Measurements from ENCODE around the gene HOXD13.

HOXD13 gene

DNA sequence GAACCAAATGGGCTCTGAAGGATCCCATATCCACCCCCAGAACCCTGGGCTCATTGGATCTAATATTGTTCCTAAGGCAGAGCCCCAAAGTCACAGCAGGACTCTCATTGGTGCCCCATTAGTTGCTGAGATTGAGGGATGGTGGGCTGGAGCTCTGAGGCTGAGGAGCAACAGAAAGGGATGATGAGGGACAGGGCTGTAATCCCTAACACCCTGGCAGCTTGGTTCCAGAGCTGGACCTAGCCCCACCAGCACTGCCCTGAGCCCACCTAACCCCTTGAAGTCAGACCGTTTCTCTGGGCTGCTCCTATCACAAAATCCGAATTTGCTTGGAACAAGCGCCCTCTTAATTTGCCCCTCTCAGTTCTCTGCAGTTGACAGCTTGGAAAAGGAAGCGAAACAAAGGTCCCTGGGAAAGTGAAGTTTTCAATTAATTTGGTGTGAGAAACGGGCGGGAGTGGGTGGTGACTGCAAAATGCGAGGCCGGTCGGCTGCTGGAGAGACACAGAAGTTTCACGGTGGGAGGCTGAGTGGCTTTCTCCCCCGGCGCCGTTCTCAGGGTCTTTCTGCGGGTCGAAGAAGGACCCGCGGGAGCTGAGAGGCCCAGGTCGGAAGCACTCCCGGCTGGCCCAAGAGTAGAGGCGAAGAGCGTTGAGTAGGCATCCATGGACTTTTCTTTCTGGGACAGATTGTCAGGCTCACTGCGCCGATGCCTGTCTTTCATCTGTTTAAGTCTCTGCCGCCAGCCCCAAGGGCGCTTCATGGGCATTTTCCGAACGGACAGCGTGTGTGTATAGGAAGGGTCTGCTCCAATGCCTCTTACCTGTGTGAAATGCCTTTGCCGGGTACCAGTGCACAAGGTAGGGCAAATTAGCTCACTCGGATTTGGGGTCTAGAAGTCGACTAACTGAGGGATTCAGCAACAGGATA, 927 bp upstream of the HOXD13 start:
- Histone ChIP-seq H3F3A (ENCODE audit: insufficient read depth) (no peaks in the 10 kb centered on the region), H4K20me1 (ENCODE audit: low read depth, low read length) (no peaks in the 10 kb centered on the region), H3K9me3 (ENCODE audit: insufficient read depth, low read length) (no peaks in the 10 kb centered on the region), H3K9ac (ENCODE audit: low read length) (no peak overlapping the region), H3K4me3 (ENCODE audit: insufficient read depth, low read length, poor library complexity, severe bottlenecking) (no peak overlapping the region), H3K27me3 (ENCODE audit: low read length) (no peaks in the 10 kb centered on the region), H3K27ac (ENCODE audit: low read depth, low read length) (no peak overlapping the region), H3K4me2 (ENCODE audit: low read depth, low read length, poor library complexity, severe bottlenecking) (no peak overlapping the region), H3K9me2 (replicated peaks; ENCODE audit: insufficient read depth, low read length) (no peaks in the 10 kb centered on the region), H3K79me2 (ENCODE audit: insufficient read depth, low read length) (no peaks in the 10 kb centered on the region), H2AFZ (ENCODE audit: low read depth, low read length, severe bottlenecking) (no peak overlapping the region), H3K36me3 (ENCODE audit: low read length) (no peaks in the 10 kb centered on the region)
- TF ChIP-seq EZH2phosphoT487 (conservative IDR thresholded peaks at IDR 0.05; ENCODE audit: low read length) (no peak), CTCF (IDR thresholded peaks at IDR 0.05; ENCODE audit: insufficient read depth, low read length, poor library complexity, severe bottlenecking) (no peak)

- Histone ChIP-seq H3F3A (ENCODE audit: insufficient read depth) (no peaks in the 10 kb centered on the region), H3K27me3 (ENCODE audit: low read length) (no peaks in the 10 kb centered on the region), H3K9ac (ENCODE audit: low read length) (no peak overlapping the region), H3K27ac (ENCODE audit: low read depth, low read length) (no peak overlapping the region), H3K4me2 (ENCODE audit: low read depth, low read length, poor library complexity, severe bottlenecking) (no peak overlapping the region), H3K9me3 (ENCODE audit: insufficient read depth, low read length) (no peaks in the 10 kb centered on the region), H4K20me1 (ENCODE audit: low read depth, low read length) (no peaks in the 10 kb centered on the region), H3K4me3 (ENCODE audit: insufficient read depth, low read length, poor library complexity, severe bottlenecking) (no peak overlapping the region), H3K79me2 (ENCODE audit: insufficient read depth, low read length) (no peaks in the 10 kb centered on the region), H3K9me2 (replicated peaks; ENCODE audit: insufficient read depth, low read length) (no peaks in the 10 kb centered on the region), H2AFZ (ENCODE audit: low read depth, low read length, severe bottlenecking) (no peak overlapping the region), H3K36me3 (ENCODE audit: low read length) (no peaks in the 10 kb centered on the region)
- TF ChIP-seq EZH2phosphoT487 (conservative IDR thresholded peaks at IDR 0.05; ENCODE audit: low read length) (no peak), CTCF (IDR thresholded peaks at IDR 0.05; ENCODE audit: insufficient read depth, low read length, poor library complexity, severe bottlenecking) (no peak)
Observed at GRCh38 chr2:176093145-176093897, 800 bp downstream of the HOXD13 start.

DNA sequence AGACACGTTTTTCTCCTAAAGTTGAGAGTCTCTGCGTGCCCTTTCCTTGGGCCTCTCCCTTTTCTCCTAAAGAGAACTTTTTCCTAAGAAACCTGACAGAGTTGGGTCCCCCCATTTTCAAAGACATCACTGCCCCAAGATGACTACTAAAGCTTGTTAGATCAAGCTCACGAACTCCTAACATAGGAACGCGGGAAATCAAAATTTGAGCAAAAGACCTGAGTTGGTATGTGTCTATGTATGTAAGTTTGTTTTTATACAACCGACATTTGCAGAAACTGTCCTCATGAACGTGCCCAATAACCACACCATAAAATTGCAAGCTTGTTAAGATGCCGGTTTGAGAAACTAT, 1.4 kb downstream of the HOXD13 start:
- no peak overlapping the region for H3K4me3 ChIP-seq (ENCODE audit: insufficient read depth, low read length, poor library complexity, severe bottlenecking)
- no peaks in the 10 kb centered on the region for H4K20me1 ChIP-seq (ENCODE audit: low read depth, low read length)
- no peak overlapping the region for H2AFZ ChIP-seq (ENCODE audit: low read depth, low read length, severe bottlenecking)
- H3F3A ChIP-seq (ENCODE audit: insufficient read depth) = no peaks in the 10 kb centered on the region
- no peak overlapping the region for H3K9ac ChIP-seq (ENCODE audit: low read length)
- no peak for TF ChIP-seq CTCF (IDR thresholded peaks at IDR 0.05; ENCODE audit: insufficient read depth, low read length, poor library complexity, severe bottlenecking)
- no peak for TF ChIP-seq EZH2phosphoT487 (conservative IDR thresholded peaks at IDR 0.05; ENCODE audit: low read length)
- H3K9me3 ChIP-seq (ENCODE audit: insufficient read depth, low read length) = no peaks in the 10 kb centered on the region
- H3K36me3 ChIP-seq (ENCODE audit: low read length) = no peaks in the 10 kb centered on the region
- H3K79me2 ChIP-seq (ENCODE audit: insufficient read depth, low read length) = no peaks in the 10 kb centered on the region
- no peak overlapping the region for H3K4me2 ChIP-seq (ENCODE audit: low read depth, low read length, poor library complexity, severe bottlenecking)
- no peaks in the 10 kb centered on the region for H3K9me2 ChIP-seq (replicated peaks; ENCODE audit: insufficient read depth, low read length)
- no peak overlapping the region for H3K27ac ChIP-seq (ENCODE audit: low read depth, low read length)
- H3K27me3 ChIP-seq (ENCODE audit: low read length) = no peaks in the 10 kb centered on the region
